Suppressor macrophage treated with lipopolysaccharide for 1 hour (primary cell): ENCODE results near the gene LNPK.
"Not testable (repeated sequence)": the region's sequence is repeated elsewhere in the genome, so short reads cannot be mapped to it uniquely, and the experiment has no call there.

ENCODE experiments used
- DNase-seq, 3 donors: peaks; one replicate each; pipeline ENCODE4 v3.0.0-alpha.2; 2020 to 2022

Gene LNPK

DNA sequence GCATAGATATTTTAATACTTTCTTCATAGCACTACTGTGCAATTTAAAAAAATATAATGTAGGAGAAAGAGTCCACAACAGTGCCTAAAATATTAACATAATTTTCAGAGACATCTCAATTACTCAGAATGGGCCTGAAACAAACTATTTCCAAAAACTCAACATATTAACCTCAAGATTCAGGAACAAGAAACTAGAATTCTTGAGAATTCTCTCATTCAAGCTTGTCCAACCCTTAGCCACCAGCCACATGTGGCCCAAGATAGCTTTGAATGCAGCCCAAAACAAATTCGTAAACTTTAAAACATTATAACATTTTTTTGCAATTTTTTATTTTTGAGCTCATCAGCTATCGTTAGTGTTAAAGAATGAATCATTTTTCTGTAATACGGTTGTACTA lies 35.2 kb downstream of the LNPK start:
- DNase-seq = no peak

DNA sequence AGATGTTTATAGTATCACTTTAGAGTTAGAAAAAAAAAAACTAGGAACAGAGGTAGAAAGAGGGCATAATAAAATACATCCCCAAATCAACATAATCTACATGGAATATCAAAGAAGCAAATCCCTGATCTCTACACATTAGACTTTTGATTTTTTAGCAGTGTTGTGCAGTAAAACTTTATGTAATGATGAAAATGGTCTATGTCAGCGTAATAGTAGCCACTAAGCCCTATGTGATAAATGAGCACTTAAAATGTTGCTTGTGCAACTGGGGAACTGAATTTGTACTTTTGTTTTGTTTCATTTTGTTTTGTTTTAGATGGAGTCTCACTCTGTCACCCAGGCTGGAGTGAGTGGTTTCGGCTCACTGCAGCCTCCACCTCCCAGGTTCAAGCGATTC lies 36.3 kb downstream of the LNPK start:
- no peak for DNase-seq

DNA sequence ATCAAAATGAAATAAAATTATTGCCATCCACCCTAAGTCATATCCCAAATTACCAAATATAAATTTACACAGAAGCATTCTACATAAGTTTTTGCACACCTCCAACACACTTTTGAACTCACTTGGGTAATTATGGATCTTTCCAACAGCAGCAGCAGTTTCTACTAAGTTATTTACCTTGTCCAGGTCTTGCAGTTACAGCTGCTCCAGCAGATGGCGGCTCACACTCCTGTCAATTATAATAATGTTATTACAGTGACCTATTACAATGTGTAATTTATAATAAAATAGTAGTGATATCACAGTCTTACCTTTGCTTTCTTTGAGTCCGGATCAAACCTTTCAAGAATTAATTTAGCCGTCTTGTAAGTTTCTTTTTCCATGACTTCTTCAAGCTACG lies 37.9 kb downstream of the LNPK start:
- peak in 1 of 3 donors; percentile 3 for DNase-seq

GRCh38 chr2:175963171-175963570 lies 38.9 kb downstream of the LNPK start:
- not testable (repeated sequence) for DNase-seq

GRCh38 chr2:175957845-175958244 lies 44.2 kb downstream of the LNPK start:
- DNase-seq = no peak

DNA sequence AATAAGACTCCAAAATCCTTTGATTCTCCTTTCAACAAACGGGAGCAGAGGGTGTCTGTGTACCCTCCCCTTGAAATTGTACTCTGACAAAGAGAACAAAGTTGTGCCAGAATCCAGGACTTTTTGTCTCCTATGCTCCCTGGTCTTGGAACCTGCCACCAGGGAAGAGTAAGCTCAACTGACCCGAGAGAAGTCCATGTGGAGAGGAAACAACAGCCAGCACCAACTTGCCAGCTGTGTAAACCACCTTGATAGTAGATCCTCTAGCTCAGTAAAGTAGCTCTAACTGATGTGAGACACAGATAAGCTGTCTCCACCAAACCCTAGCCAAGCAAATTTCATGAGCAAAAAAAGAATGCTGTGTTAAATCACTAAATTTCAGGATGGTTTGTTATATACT lies 46.9 kb downstream of the LNPK start:
- no peak for DNase-seq

- DNase-seq = no peak
These were observed 51.6 kb downstream of the LNPK start for GRCh38 chr2:175950512-175950911.

DNA sequence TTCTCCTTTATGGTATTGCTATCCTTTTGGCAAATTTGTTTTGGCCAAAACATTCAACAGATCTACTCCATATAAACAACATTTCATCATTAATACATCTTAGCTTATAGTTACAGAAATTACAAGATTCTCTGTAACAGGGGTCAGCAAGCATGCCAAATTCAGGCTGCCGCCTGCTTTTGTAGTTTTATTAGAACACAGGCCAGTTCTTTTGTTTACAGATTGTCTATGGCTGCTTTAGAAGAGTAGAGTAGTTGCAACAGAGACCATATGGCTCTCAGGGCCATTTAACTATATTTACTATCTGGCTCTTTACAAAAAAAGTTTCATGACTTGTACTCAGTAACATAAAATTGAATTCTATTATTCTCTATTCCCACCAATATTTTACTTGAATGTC lies 53.9 kb downstream of the LNPK start:
- DNase-seq = no peak

GRCh38 chr2:175947073-175947472 lies 55.0 kb downstream of the LNPK start:
- no peak for DNase-seq

- no peak for DNase-seq
These were observed 60.4 kb downstream of the LNPK start for GRCh38 chr2:175941699-175942098.

DNA sequence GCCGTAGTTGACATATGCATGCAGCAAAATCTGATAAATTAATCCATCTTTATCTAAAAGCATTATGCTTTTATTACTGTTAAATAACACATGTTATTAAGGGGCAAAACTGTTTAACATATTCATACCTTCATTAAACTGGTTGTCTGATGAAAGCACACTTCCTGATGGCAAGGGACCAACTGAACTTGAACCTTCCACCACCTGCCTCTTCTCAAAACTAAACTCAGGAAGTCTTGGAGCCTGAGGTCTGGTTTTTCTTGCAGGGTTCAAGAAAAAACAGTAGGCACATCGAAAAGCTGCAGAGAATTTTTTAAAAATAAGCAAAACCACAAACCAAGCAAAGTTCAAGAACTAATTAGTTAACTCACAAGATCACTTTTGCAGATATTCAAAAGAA lies 64.9 kb downstream of the LNPK start:
- no peak for DNase-seq

GRCh38 chr2:175935289-175936181 lies 66.5 kb downstream of the LNPK start:
- DNase-seq = no peak

- no peak for DNase-seq
These were observed 69.4 kb downstream of the LNPK start for GRCh38 chr2:175932675-175933074.

DNA sequence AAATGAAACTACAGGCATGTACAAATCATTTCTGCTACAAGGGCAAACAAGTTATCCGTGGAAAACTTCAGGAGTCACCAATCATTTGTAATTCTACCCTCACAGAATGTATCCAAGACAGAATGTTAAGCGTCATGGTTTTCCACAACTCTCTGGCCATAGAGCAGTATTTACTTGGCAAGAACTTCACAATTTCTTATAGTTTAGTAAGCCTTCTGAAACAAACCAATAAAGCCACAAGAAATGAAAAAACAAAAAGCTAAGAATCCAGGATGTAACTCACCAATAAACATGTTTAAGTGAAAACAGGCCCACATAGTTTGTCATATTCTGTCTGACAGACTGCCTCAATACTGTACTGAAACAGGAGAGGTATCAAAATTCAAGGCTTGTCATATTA lies 70.3 kb downstream of the LNPK start:
- DNase-seq = no peak

GRCh38 chr2:175930504-175930903 lies 71.6 kb downstream of the LNPK start:
- DNase-seq = peak in 1 of 3 donors; percentile 5

DNA sequence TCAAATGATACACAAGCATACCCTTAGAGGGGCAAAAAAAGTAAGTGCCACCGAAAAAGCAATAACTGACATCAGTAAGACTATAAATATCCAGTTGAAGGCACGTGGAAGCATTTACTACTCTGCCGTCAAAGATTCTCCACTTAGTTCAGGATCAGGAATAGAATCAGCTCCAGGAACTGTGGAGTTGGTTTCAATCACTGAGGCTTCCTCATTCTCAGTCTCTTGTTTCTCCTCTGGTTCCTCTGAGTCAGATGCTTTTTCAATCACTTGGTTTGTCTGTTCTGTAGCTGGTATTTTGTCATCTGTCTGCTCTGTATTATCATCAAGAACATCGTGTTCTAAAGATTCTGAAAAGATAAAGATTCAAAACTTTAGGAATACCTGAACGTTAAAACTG lies 72.2 kb downstream of the LNPK start:
- peak; percentile 14 to 28 (median 23) for DNase-seq

GRCh38 chr2:175926272-175926671 lies 75.8 kb downstream of the LNPK start:
- no peak for DNase-seq

- DNase-seq = no peak
These were observed 79.9 kb downstream of the LNPK start for GRCh38 chr2:175922160-175922559.

DNA sequence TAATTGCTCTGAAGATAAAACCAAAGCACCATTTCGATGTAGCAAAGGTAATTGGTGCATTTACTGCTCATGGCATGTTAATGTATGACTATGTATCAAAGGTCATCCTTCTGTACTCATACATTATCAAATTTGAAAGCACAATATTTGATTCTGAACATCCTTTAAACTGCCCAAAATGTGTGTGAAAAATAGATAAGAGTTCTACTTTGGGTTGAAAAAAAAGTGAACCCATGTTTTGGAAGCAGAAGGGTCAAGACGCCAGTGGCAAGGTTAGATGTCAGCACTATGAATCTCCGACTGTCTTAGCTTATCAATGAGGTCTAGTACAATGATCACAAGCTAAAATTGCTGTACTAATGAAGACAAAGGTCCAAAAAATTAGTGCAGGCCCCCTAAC lies 83.1 kb downstream of the LNPK start:
- DNase-seq = no peak

DNA sequence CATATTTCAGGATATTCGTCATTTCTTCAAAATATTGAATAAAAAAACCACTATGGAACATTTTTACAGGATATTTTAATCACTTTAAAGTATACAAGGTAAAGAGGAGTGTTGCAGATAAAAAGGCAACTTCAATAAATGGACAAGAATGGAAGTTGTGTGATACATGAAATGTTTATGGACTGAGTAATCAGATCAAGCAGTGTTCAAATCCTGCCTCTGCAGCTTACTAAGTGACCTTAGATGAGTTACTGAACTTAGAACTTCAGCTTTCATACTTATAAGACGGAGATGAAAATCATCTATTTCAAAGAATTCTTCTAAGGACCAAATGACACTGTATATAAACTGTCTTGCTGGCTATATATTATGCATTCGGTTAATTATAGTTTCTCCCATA lies 87.2 kb downstream of the LNPK start:
- no peak for DNase-seq

DNA sequence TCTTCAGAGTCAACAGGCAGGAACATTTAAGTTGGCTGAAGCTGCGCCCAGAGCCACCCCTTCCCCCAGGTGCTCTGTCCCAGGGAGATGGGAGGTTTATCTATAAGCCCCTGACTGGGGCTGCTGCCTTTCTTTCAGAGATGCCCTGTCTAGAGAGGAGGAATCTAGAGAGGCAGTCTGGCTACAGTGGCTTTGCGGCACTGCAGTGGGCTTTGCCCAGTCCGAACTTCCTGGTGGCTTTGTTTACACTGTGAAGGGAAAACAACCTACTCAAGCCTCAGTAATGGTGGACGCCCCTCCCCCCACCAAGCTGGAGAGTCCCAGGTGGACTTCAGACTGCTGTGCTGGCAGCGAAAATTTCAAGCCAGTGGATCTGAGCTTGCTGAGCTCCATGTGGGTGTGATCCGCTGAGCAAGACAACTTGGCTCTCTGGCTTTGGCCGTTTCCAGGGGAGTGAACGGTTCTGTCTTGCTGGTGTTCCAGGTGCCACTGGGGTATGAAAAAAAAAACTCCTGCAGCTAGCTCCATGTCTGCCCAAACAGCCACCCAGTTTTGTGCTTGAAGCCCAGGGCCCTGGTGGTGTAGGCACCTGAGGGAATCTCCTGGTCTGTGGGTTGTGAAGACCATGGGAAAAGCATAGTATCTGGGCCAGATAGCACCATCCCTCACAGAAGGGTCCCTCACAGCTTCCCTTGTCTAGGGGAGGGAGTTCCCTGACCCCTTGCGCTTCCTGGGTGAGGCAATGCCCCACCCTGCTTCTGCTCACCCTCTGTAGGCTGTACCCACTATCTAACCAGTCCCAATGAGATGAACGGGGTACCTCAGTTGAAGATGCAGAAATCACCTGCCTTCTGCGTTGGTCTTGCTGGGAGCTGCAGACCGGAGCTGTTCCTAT lies 88.0 kb downstream of the LNPK start:
- not testable (repeated sequence) for DNase-seq

DNA sequence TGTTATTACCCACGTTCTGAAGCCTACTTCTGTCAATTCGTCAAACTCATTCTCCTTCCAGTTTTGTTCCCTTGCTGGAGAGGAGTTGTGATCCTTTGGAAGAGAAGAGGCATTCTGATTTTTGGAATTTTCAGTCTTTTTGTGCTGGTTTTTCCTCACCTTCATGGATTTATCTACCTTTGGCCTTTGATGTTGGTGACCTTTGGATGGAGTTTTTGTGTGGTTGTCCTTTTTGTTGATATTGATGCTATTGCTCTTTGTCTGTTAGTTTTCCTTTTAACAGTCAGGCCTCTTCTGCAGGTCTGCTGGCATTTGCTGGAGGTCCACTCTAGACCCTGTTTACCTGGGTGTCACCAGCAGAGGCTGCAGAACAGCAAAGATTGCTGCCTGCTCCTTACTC lies 88.8 kb downstream of the LNPK start:
- DNase-seq = not testable (repeated sequence)

DNA sequence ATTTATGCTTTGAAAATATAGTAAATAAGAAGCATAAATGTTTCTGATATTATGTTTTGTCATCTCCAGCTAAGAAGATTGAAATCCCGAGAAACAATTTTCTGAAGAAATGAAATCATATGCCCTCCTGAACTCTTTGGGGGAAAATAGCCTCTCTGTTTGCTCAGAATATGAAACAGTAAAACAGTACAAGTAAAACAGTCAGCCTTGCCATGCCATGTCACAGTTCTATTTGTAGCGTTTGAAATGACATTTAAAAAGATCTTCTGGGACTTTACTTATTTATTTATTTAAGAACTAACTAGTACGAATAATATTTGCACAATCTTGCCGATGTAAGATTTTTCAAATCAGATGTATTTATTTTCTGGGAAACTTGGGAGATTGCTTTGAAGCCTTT lies 98.0 kb downstream of the LNPK start:
- no peak for DNase-seq

GRCh38 chr2:175903384-175903936 lies 98.6 kb downstream of the LNPK start:
- peak in 1 of 3 donors; percentile 2 for DNase-seq
